Measurements from ENCODE around the gene SPAG17.

DNA sequence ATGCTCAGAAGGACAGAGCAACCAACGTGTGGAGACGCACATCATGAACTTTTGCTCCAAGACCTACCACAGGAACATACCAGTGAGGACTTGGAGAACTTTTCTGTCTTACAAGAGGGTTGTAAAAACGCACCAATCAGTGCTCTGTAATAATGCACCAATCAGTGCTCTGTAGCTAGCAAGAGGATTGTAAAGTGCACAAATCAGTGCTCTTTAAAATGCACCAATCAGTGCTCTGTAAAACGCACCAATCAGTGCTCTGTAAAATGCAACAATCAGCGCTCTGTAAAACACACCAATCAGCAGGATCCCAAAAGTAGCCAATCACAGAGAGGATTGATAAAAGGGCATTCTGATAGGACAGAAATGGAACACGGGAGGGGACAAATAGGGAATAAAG is 40.4 kb upstream of the SPAG17 start:
- TF ChIP-seq POLR2A (IDR thresholded peaks at IDR 0.05) (no peak), POLR2AphosphoS5 (IDR thresholded peaks at IDR 0.05) (no peak)
